Astrocyte of the spinal cord (primary cell): ENCODE data around the gene PHLPP1.

Source experiments
- DNase-seq: peaks from one replicate; pipeline ENCODE4 v3.0.0; 2011; ENCODE audit warnings: low read depth, low spot score
- H3K4me3 ChIP-seq: 2 replicates; pipeline ENCODE4 v1.5.1; 2011; ENCODE audit warnings: low read depth, mild to moderate bottlenecking, low read length, moderate library complexity
- CTCF ChIP-seq: IDR thresholded peaks from 2 replicates; pipeline ENCODE4 v1.5.1; 2012; ENCODE audit warnings: low read depth, mild to moderate bottlenecking, low read length, inconsistent platforms
- in situ Hi-C: cut with HindIII; loops from 2 replicates; pipeline ENCODE4 v1.10.0; 2017; ENCODE audit warnings: low sequenced_read_pairs

The PHLPP1 gene

GRCh38 chr18:62938487-62938886 is 223.1 kb downstream of the PHLPP1 start:
- no peak for DNase-seq
- in situ Hi-C loops: no loop called here
- H3K4me3 ChIP-seq: no peak overlapping the region
- TF ChIP-seq CTCF: no peak

GRCh38 chr18:62939433-62939832 is 224.1 kb downstream of the PHLPP1 start:
- in situ Hi-C loops: no loop called here

GRCh38 chr18:62939926-62940325 is 224.6 kb downstream of the PHLPP1 start:
- in situ Hi-C loops: no loop called here
- no peak for TF ChIP-seq CTCF
- no peak overlapping the region for H3K4me3 ChIP-seq
- no peak for DNase-seq

More at GRCh38 chr18:62939433-62939832, 224.1 kb downstream of the PHLPP1 start:
- no peak for TF ChIP-seq CTCF
- no peak overlapping the region for H3K4me3 ChIP-seq
- no peak for DNase-seq

- in situ Hi-C loops: no loop called here
- H3K4me3 ChIP-seq: no peak overlapping the region
- DNase-seq: no peak
- TF ChIP-seq CTCF: no peak
Observed at GRCh38 chr18:62942578-62942977, 227.2 kb downstream of the PHLPP1 start.

- in situ Hi-C loops: no loop called here
- H3K4me3 ChIP-seq: no peak overlapping the region
- peak; percentile 21 for TF ChIP-seq CTCF
- DNase-seq: no peak
Observed at GRCh38 chr18:62944454-62944853, 229.1 kb downstream of the PHLPP1 start.

- no peak overlapping the region for H3K4me3 ChIP-seq
- no peak for TF ChIP-seq CTCF
- DNase-seq: no peak
- in situ Hi-C loops: no loop called here
Observed at GRCh38 chr18:62948788-62949187, 233.4 kb downstream of the PHLPP1 start.

- in situ Hi-C loops: no loop called here
- TF ChIP-seq CTCF: no peak
- H3K4me3 ChIP-seq: no peak overlapping the region
- no peak for DNase-seq
Observed at GRCh38 chr18:62950246-62950645, 234.9 kb downstream of the PHLPP1 start.
